Lung (tissue), 12 donors: Measurements from ENCODE around the gene SDR9C7. TPM values are rescaled to one million over a fixed set of nuclear protein-coding genes. Genes with fewer than 3 reads are reported as not detected.
"Not testable (repeated sequence)": the region's sequence is repeated elsewhere in the genome, so short reads cannot be mapped to it uniquely, and the experiment has no call there.

Experiments
- ATAC-seq: fragments of 200-7000 bp; cut with Tn5 transposase; one replicate; pipeline ENCODE4 v1.9.1; 2020; ENCODE audit warnings: moderate number of reproducible peaks; ENCODE audit not compliant: insufficient read depth, low FRiP score
- DNase-seq, 3 donors: peaks; one replicate each; pipeline ENCODE4 v3.0.0-alpha.2; 2013 to 2017
- H3K27ac ChIP-seq, 2 donors: one replicate each; pipeline ENCODE4 v1.5.1; 2013; ENCODE audit warnings: mild to moderate bottlenecking in 2 of 2, moderate library complexity in 2 of 2, control low read depth in 1 of 2, inconsistent platforms in 1 of 2, low read depth in 1 of 2, low read length in 1 of 2
- H3K27me3 ChIP-seq, 3 donors: one replicate each; pipeline ENCODE4 v1.5.1; 2013; ENCODE audit warnings: low read length in 2 of 3; ENCODE audit not compliant: control insufficient read depth in 3 of 3, insufficient read depth in 3 of 3
- H3K36me3 ChIP-seq, 4 donors: one replicate each; pipeline ENCODE4 v1.5.1; 2013; ENCODE audit warnings: low read length in 4 of 4, mild to moderate bottlenecking in 1 of 4, moderate library complexity in 1 of 4; ENCODE audit not compliant: control insufficient read depth in 4 of 4, insufficient read depth in 4 of 4
- H3K4me1 ChIP-seq, 5 donors: one replicate each; pipeline ENCODE4 v1.5.1; 2013; ENCODE audit warnings: low read length in 5 of 5, mild to moderate bottlenecking in 2 of 5, moderate library complexity in 1 of 5; ENCODE audit not compliant: control insufficient read depth in 5 of 5, insufficient read depth in 5 of 5
- H3K4me3 ChIP-seq: one replicate; pipeline ENCODE4 v1.5.1; 2013; ENCODE audit warnings: mild to moderate bottlenecking, control low read depth, moderate library complexity
- H3K9ac ChIP-seq, 2 donors: one replicate each; pipeline ENCODE4 v1.5.1; 2013; ENCODE audit warnings: low read length in 2 of 2, control low read depth in 1 of 2; ENCODE audit not compliant: insufficient read depth in 1 of 2
- H3K9me3 ChIP-seq, 4 donors: one replicate each; pipeline ENCODE4 v1.5.1; 2013; ENCODE audit warnings: low read length in 3 of 4, mild to moderate bottlenecking in 1 of 4, moderate library complexity in 1 of 4; ENCODE audit not compliant: control insufficient read depth in 4 of 4, insufficient read depth in 3 of 4
- CTCF ChIP-seq: IDR thresholded peaks from 2 replicates; pipeline ENCODE4 v1.5.1; 2012; ENCODE audit warnings: mild to moderate bottlenecking; ENCODE audit errors: control extremely low read depth, extremely low read depth
- WGBS, 2 donors: extraction: QIAGEN DNeasy Blood & Tissue Kit; methylation state at CpG; one replicate each; pipeline ENCODE4 v1.1.7; 2013; 5-methylcytosine and 5-hydroxymethylcytosine counted together
- polyA plus RNA-seq, 2 donors: library from polyadenylated mRNA; stranded (reverse); fragments of 200-250 nt; gene quantifications; one replicate each; pipeline ENCODE4 v1.2.1, GENCODE V29; 2013
- total RNA-seq, 2 donors: library from RNA; depleted of rRNA in 1 of 2; stranded (reverse); fragments of >200 nt in 1 of 2; gene quantifications; one replicate each; pipeline ENCODE4 v1.2.1, GENCODE V29; 2014 to 2021
- donor health status: control.
- donor health status: control.
- donor health status: Bipolar disorder and iron deficiency.
- donor health status: healthy.
- donor health status: DM: yes; HTN: yes; CAD: no.

Gene SDR9C7
- total and polyA plus RNA-seq, 4 donors, result not detected

DNA sequence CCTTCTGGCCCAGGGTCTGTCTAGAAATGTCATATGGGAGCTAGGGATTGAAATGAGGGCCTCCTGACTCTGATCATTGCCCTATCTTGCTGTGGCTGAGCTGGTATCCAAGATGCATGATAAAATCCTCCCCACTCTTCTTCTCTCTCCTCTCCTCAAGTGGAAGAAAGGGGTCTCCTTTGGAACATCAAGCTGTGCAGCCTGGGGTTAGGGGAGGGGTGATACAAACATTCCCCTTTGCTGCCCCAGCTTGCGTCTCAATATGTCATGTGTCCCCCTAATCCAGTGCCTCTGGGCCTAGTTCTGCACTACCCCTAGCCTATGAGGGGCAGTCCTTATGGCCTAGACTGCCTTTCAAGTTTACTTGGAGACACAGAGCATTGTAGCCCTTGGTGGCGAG, 14.7 kb upstream of the SDR9C7 start:
- WGBS, 2 donors, result 97 to 100% methylated on average over 2 of the region's 2 CpGs
- Histone ChIP-seq H3K27ac (no peak overlapping the region), H3K36me3 (no peaks in the 10 kb centered on the region), H3K9ac (no peak overlapping the region), H3K27me3 (no peaks in the 10 kb centered on the region), H3K9me3 (no peaks in the 10 kb centered on the region), H3K4me3 (no peak overlapping the region), H3K4me1 (no peaks in the 10 kb centered on the region)
- DNase-seq (no peak), ATAC-seq (no peak)
- TF ChIP-seq CTCF, result no peak

DNA sequence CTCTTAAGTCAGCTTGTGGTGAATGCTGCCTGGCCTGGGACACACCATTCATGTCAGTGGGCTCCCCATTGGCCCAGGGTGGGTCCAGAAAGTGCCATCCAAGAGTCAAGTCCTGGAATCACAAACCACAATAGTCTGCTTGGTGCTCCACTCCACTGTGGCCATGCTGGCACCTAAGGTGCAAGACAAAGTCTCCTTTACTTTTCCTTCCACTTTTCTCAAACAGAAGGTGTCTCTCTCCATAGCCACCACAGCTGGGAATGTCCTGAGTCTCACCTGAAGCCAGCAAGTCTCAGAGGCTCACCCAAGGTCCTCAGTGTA, 14.2 kb upstream of the SDR9C7 start:
- H3K4me3 ChIP-seq, result no peak overlapping the region
- no peaks in the 10 kb centered on the region for H3K9me3 ChIP-seq
- H3K27ac ChIP-seq, result no peak overlapping the region
- H3K27me3 ChIP-seq, result no peaks in the 10 kb centered on the region
- DNase-seq (no peak), ATAC-seq (no peak)
- no peaks in the 10 kb centered on the region for H3K4me1 ChIP-seq
- no peak overlapping the region for H3K9ac ChIP-seq
- H3K36me3 ChIP-seq, result no peaks in the 10 kb centered on the region
- no peak for TF ChIP-seq CTCF

DNA sequence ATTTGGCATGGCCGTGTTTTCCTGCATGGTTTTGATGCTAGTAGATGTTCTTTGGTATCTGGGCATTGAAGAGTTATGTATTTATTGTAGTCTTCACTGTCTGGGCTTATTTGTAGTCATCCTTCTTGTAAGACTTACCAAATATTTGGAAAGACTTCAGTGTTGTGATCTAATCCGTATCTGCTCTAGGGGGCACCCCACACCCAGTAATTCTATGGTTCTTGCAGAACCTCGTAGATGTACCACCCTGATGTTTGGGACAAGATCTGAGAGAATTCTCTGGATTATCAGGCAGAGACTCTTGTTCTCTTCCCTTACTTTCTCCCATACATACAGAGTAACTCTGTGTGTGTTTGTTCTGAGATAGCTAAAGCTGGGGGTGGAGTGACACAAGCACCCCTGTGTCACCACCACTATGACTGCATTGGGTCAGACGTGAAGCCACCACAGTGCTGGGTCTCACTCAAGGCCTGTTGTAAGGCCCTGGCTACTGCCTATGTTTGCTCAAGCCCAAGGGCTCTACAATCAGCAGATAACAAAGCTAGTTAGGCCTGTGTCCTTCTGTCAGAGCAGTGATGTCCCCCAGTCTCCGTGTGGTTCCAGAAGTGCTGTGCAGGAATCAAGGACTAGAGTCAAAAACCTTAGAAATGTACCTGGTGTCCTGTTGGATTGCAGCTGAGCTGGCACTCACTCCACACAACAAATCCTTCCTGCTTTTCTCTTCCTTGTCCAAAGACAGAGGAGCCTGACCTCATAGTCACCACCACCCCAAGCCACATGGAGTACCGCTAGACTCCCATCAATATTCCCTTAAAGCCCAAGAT, 13.6 kb upstream of the SDR9C7 start:
- Histone ChIP-seq H3K27ac (no peak overlapping the region), H3K9ac (no peak overlapping the region), H3K36me3 (no peaks in the 10 kb centered on the region), H3K9me3 (no peaks in the 10 kb centered on the region), H3K27me3 (no peaks in the 10 kb centered on the region), H3K4me1 (no peaks in the 10 kb centered on the region), H3K4me3 (no peak overlapping the region)
- no peak for ATAC-seq
- TF ChIP-seq CTCF, result no peak
- DNase-seq, result no peak
- 76 to 89% methylated on average over 6 of the region's 6 CpGs for WGBS, 2 donors

DNA sequence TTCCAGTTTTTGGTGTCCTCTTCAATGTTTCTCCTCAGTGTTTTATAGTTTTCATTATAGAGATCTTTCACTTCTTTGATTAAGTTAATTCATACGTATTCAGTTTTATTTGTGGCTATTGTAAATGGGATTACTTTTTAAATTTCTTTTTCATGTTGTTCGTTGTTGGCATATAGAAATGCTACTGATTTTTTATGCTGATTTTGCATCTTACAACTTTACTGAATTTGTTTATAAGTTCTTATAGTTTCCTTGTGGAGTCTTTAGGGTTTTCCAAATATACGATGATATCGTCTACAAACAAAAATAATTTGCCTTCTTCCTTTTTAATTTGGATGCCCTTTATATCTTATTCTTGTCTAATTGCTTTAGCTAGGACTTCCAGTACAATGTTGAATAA, 9.7 kb upstream of the SDR9C7 start:
- Histone ChIP-seq H3K27ac (no peak overlapping the region), H3K9me3 (no peaks in the 10 kb centered on the region), H3K9ac (no peak overlapping the region), H3K4me3 (no peak overlapping the region), H3K4me1 (peaks cover 0 to 4% (median 0%) of the 10 kb centered on the region in 5 donors), H3K27me3 (no peaks in the 10 kb centered on the region), H3K36me3 (no peaks in the 10 kb centered on the region)
- TF ChIP-seq CTCF, result no peak
- no peak for ATAC-seq
- WGBS, 2 donors, result 94 to 95% methylated on average over 4 of the region's 4 CpGs
- DNase-seq, result no peak

DNA sequence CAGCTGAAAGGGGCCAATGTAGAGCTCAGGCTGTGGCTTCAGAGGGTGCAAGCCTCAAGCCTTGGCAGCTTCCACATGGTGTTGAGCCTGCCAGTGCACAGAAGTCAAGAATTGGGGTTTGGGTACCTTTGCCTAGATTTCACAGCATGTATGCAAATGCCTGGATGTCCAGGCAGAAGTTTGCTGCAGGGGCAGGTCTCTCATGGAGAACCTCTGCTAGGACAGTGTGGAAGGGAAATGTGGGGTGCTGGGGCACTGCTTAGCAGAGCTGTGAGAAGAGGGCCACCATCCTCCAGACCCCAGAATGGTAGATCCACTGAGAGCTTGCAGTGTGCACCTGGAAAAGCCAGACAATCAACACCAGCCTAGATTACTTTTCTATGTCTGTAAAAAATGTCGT, 9.2 kb upstream of the SDR9C7 start:
- H3K4me1 ChIP-seq, H3K27ac ChIP-seq, H3K9me3 ChIP-seq, DNase-seq, H3K36me3 ChIP-seq, H3K9ac ChIP-seq, ATAC-seq, H3K4me3 ChIP-seq, H3K27me3 ChIP-seq: not testable (repeated sequence)
- 91 to 93% methylated on average over 1 of the region's 1 CpG for WGBS, 2 donors
